Spleen (tissue), 11 donors: ENCODE results near the gene EFCAB8. TPM values are rescaled to one million over a fixed set of nuclear protein-coding genes. Genes with fewer than 3 reads are reported as not detected.
"Not testable (repeated sequence)": the region's sequence is repeated elsewhere in the genome, so short reads cannot be mapped to it uniquely, and the experiment has no call there.

Experiments used
- DNase-seq: peaks from one replicate; pipeline ENCODE4 v3.0.0-alpha.2; 2020
- H3K27ac ChIP-seq, 8 donors: fragments of 200-600 bp; sonication (generic) in 7 of 8; 1 replicate in 4 of 8; 2 replicates in 4 of 8; pipeline versions ENCODE4 v1.5.0 to v1.8.0; 2016 to 2021; ENCODE audit warnings: inconsistent platforms in 4 of 8, mild to moderate bottlenecking in 4 of 8, moderate library complexity in 1 of 8
- H3K27me3 ChIP-seq, 7 donors: fragments of 200-600 bp; sonication (generic) in 6 of 7; replicated peaks in 1 of 7; 1 replicate in 4 of 7; 2 replicates in 3 of 7; pipeline versions ENCODE4 v1.5.0 to v1.8.0; 2016 to 2021; ENCODE audit warnings: inconsistent platforms in 3 of 7, mild to moderate bottlenecking in 1 of 7
- H3K36me3 ChIP-seq, 6 donors: fragments of 200-600 bp; sonication (generic) in 5 of 6; 1 replicate in 4 of 6; 2 replicates in 2 of 6; pipeline versions ENCODE4 v1.5.0 to v1.8.0; 2016 to 2021; ENCODE audit warnings: inconsistent platforms in 2 of 6
- H3K4me1 ChIP-seq, 6 donors: fragments of 200-600 bp; sonication (generic) in 5 of 6; 1 replicate in 3 of 6; 2 replicates in 3 of 6; pipeline versions ENCODE4 v1.5.0 to v1.8.0; 2016 to 2021; ENCODE audit warnings: inconsistent platforms in 3 of 6
- H3K4me3 ChIP-seq, 8 donors: fragments of 200-600 bp; sonication (generic) in 7 of 8; 1 replicate in 4 of 8; 2 replicates in 4 of 8; pipeline versions ENCODE4 v1.5.0 to v1.8.0; 2016 to 2021; ENCODE audit warnings: inconsistent platforms in 4 of 8, mild to moderate bottlenecking in 4 of 8, moderate library complexity in 2 of 8
- H3K9me3 ChIP-seq, 8 donors: fragments of 200-600 bp; sonication (generic) in 7 of 8; 1 replicate in 4 of 8; 2 replicates in 4 of 8; pipeline versions ENCODE4 v1.5.0 to v1.8.0; 2016 to 2021; ENCODE audit warnings: inconsistent platforms in 4 of 8
- POLR2A ChIP-seq, 3 donors: fragments of 450-650 bp; IDR thresholded peaks; one replicate each; pipeline ENCODE4 v1.5.1; 2017; ENCODE audit warnings: antibody characterized with exemption in 3 of 3, mild to moderate bottlenecking in 1 of 3
- POLR2AphosphoS5 ChIP-seq, 3 donors: sonication (generic); formaldehyde crosslinking; IDR thresholded peaks; one replicate each; pipeline ENCODE4 v1.5.1; 2017; ENCODE audit warnings: antibody characterized with exemption in 3 of 3
- WGBS, 5 donors: extraction: QIAGEN DNeasy Blood & Tissue Kit in 3 of 5; methylation state at CpG; one replicate each; pipeline versions ENCODE4 v1.1.5 to v1.1.7; 2013 to 2018; 5-methylcytosine and 5-hydroxymethylcytosine counted together
- intact Hi-C: fragments of 100-400 bp; cut with DNase I; formaldehyde crosslinking; loops from one replicate; pipeline ENCODE4 v1.15.0; 2023; ENCODE audit warnings: low total_unique reads
- polyA plus RNA-seq, 3 donors: library from polyadenylated mRNA; stranded (reverse); fragments of 200-250 nt; gene quantifications; one replicate each; pipeline ENCODE4 v1.2.1, GENCODE V29; 2013
- total RNA-seq, 7 donors: library from RNA; depleted of rRNA in 3 of 7; stranded (reverse); fragments of >200 nt in 3 of 7; fragmentation: NEBNext Ultra II Directional in 4 of 7; extraction: Animal tissue kit (Norgen Biotek cat#: 25700) in 4 of 7; gene quantifications; one replicate each; pipeline versions ENCODE4 v1.1.0 to v1.2.1, GENCODE V29; 2016 to 2021
- TF ChIP-seq, protein P1 (sequence below), 11 experiments: fragments of 200-600 bp in 7 of 11; fragments of 450-650 bp in 4 of 11; sonication (generic) in 4 of 11; IDR thresholded peaks in 8 of 11; conservative IDR thresholded peaks in 3 of 11; 1 replicate in 7 of 11; 2 replicates in 4 of 11; pipeline versions ENCODE4 v1.4.0 to v1.8.0; 2016 to 2021; ENCODE audit warnings: antibody characterized with exemption in 11 of 11, inconsistent platforms in 4 of 11, mild to moderate bottlenecking in 1 of 11
- donor health status: healthy with polysubstance abuse.
- donor health status: DM: no; HTN: no; CAD: no; lungs with moderate emphysema.
- donor health status: DM: no; HTN: no; CAD: no.
- donor health status: Bipolar disorder and iron deficiency.
- donor health status: healthy.
- donor health status: DM: no; HTN: no; CAD: no.
- donor health status: DM: yes; HTN: yes; CAD: no.

EFCAB8 gene
- total and polyA plus RNA-seq, 10 donors: 0.06 to 4.2 (median 1.0) TPM

DNA sequence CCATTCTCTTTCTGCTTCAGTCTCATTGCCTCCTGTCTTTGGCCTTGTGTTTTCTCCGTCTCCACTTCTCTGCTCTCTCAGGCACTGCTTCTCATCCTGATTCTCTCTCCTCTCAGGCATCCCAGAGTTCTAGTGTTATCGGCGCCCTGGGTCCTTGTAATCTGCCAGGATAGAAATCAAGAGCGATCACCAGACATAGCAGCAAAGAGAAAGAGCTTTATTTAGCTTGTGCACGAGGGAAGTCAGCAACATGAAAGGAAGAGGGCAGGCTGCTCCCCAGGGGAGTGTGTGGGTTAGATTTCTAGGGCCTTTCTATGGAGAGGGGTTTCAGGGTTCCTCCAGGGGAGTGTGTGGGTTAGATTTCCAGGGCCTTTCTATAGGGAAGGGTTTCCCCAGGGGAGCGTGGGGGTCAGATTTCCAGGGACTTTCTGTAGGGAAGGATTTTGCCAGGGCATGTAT, 113.0 kb downstream of the EFCAB8 start:
- DNase-seq: no peak
- H3K27ac ChIP-seq: peak overlapping the region; percentile 77 to 95 (median 87)
- H3K4me3 ChIP-seq: peak overlapping the region in 2 of 8 donors; percentile 15 to 42
- no peaks in the 10 kb centered on the region for H3K27me3 ChIP-seq
- TF ChIP-seq POLR2A (IDR thresholded peaks at IDR 0.05) (no peak), POLR2AphosphoS5 (IDR thresholded peaks at IDR 0.05) (no peak)
- TF ChIP-seq, protein P1, sequence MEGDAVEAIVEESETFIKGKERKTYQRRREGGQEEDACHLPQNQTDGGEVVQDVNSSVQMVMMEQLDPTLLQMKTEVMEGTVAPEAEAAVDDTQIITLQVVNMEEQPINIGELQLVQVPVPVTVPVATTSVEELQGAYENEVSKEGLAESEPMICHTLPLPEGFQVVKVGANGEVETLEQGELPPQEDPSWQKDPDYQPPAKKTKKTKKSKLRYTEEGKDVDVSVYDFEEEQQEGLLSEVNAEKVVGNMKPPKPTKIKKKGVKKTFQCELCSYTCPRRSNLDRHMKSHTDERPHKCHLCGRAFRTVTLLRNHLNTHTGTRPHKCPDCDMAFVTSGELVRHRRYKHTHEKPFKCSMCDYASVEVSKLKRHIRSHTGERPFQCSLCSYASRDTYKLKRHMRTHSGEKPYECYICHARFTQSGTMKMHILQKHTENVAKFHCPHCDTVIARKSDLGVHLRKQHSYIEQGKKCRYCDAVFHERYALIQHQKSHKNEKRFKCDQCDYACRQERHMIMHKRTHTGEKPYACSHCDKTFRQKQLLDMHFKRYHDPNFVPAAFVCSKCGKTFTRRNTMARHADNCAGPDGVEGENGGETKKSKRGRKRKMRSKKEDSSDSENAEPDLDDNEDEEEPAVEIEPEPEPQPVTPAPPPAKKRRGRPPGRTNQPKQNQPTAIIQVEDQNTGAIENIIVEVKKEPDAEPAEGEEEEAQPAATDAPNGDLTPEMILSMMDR (IDR thresholded peaks at IDR 0.05 in 8 of 11, conservative IDR thresholded peaks at IDR 0.05 in 3 of 11): no peak
- peaks cover 0 to 8% (median 0%) of the 10 kb centered on the region in 8 donors for H3K9me3 ChIP-seq
- intact Hi-C loops: no loop called here
- no peaks in the 10 kb centered on the region for H3K36me3 ChIP-seq
- peaks cover 14 to 76% (median 64%) of the 10 kb centered on the region in 6 donors for H3K4me1 ChIP-seq
- 24 to 44% (median 41%) methylated on average over 6 of the region's 6 CpGs for WGBS, 5 donors

DNA sequence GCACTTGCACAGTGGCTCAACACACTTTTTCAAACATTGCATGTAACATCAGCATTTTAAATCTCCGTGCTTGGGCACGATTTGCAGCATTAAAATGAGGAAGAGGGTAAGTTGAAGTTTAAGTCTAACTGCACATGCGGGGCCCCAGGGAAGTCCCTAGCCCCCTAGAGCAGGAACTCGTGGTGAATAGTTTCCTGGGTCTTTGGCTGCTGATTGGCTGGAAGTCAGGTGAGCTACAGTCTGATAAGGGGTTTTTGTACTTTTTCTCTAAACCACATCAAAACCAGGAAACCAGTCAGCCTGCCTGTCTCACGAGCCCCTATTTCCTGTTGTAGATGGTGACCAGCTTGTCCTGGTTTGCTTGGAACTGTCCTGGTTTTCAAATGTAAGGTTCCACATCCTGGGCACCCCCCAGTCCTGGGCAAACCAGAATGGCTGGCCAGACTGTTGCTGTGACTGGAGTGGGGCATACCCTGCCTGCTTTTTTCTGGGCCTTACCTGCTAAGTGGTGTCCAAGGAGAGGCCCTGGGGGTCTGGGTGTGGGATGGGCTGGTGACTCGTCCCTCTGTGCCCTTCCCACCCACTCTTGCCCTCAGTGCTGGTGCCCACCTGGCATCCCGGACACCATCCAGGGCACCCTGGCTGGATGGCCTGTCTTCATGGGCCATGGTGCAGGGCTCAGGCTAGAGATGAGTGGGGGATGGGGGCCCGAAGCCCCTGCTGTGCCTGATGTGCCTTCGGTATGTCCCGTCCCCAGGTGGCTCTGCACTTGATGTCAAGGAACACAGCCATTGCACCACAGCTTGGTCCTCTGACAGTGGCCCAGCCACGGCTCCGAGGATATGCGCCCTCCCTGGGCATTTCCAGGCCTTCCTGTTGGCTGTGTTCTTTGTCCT, 113.7 kb downstream of the EFCAB8 start:
- H3K36me3 ChIP-seq: no peaks in the 10 kb centered on the region
- 54 to 63% (median 56%) methylated on average over 10 to 13 of the region's 13 CpGs for WGBS, 5 donors
- H3K27ac ChIP-seq: peak overlapping the region; percentile 77 to 95 (median 87)
- H3K4me1 ChIP-seq: peaks cover 14 to 69% (median 57%) of the 10 kb centered on the region in 6 donors
- peaks cover 0 to 15% (median 0%) of the 10 kb centered on the region in 8 donors for H3K9me3 ChIP-seq
- peak in 2 of 3 donors; percentile 33 to 61 for TF ChIP-seq POLR2AphosphoS5 (IDR thresholded peaks at IDR 0.05)
- TF ChIP-seq, protein P1 (IDR thresholded peaks at IDR 0.05 in 8 of 11, conservative IDR thresholded peaks at IDR 0.05 in 3 of 11): no peak
- H3K4me3 ChIP-seq: peak overlapping the region in 2 of 8 donors; percentile 15 to 42
- peak; percentile 89 for DNase-seq
- intact Hi-C loops: no loop called here
- H3K27me3 ChIP-seq: no peaks in the 10 kb centered on the region

DNA sequence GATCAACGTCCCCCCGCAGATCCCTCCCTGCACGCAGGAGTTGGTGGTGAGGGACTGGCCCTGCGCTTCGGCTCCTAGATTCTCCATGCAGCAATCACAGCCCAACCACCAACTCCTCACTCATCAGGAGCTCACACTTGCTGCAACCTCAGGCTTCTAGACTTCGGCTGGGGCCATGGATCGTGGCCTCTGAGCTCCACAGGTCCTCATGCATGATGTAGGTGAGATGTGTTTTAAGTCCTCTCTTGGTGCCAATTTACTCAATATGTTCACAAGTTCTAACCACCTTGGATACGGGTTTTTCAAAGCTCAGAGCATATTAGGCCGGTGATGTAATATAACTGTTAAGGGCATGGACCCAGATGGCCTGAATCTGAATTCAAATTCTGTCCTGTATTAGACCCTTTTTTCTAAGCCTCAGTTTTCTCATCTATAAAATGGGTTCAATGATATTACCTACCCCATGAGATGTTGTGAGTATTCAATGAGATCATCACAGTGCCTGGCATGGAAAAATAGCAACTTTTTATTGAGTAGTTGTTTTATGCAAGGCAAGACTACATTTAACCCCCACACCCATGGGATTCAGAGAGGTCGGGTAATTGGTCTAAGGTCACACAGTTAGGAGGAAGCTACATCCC, 114.5 kb downstream of the EFCAB8 start:
- H3K36me3 ChIP-seq: no peaks in the 10 kb centered on the region
- intact Hi-C loops: no loop called here
- H3K27me3 ChIP-seq: no peaks in the 10 kb centered on the region
- no peak overlapping the region for H3K4me3 ChIP-seq
- peaks cover 0 to 15% (median 0%) of the 10 kb centered on the region in 8 donors for H3K9me3 ChIP-seq
- WGBS, 5 donors: 83 to 90% (median 85%) methylated on average over 7 to 10 of the region's 10 CpGs
- no peak for DNase-seq
- peaks cover 14 to 61% (median 49%) of the 10 kb centered on the region in 6 donors for H3K4me1 ChIP-seq
- TF ChIP-seq, protein P1 (IDR thresholded peaks at IDR 0.05 in 8 of 11, conservative IDR thresholded peaks at IDR 0.05 in 3 of 11): no peak
- TF ChIP-seq POLR2A (IDR thresholded peaks at IDR 0.05): no peak
- TF ChIP-seq POLR2AphosphoS5 (IDR thresholded peaks at IDR 0.05): no peak
- H3K27ac ChIP-seq: peak overlapping the region in 7 of 8 donors; percentile 53 to 95 (median 88)

DNA sequence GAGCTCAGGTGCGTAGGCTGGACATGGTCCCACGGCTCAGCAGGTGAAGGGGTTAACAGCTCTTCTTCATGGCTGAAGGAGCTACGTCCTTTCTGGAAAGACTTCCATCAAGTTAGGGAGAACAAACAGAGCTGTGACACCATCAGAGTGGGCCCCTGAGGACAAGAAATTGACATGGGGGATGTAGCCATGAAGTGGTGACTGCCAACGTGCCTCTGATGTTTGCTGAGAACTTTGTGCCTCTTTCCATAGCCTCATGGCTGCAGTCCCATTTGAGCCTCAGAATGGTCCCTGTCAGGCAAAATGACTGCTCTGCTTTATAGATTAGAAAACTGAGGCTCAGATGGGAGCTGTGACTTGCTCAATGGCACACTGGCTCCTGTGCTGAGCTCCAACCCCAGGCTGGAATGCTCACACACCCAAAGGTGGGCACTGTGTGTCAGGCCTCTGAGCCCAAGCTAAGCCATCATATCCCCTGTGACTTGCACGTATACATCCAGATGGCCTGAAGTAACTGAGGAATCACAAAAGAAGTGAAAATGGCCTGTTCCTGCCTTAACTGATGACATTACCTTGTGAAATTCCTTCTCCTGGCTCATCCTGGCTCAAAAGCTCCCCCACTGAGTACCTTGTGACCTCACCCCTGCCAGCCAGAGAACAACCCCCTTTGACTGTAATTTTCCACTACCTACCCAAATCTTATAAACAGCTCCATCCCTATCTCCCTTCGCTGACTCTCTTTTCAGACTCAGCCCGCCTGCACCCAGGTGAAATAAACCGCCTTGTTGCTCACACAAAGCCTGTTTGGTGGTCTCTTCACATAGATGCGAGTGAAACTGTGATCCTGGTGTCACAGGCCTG, 115.7 kb downstream of the EFCAB8 start:
- intact Hi-C loops: not testable (repeated sequence)
- peaks cover 14 to 49% (median 37%) of the 10 kb centered on the region in 6 donors for H3K4me1 ChIP-seq

DNA sequence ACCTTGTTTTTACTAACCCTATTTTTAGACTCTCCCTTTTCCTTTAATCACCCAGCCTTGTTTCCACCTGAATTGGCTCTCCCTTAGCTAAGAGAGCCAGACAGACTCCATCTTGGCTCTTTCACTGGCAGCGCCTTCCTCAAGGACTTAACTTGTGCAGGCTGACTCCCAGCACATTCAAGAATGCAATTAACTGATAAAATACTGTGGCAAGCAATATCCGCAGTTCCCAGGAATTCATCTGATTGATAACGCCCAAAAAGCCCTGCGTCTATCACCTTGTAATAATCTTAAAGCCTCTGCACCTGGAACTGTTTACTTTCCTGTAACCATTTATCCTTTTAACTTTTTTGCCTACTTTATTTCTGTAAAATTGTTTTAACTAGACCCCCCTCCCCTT, 116.4 kb downstream of the EFCAB8 start:
- intact Hi-C loops, H3K36me3 ChIP-seq, H3K4me3 ChIP-seq, DNase-seq, H3K27ac ChIP-seq, H3K27me3 ChIP-seq: not testable (repeated sequence)
- WGBS, 5 donors: 91 to 95% (median 92%) methylated on average over 4 of the region's 4 CpGs
- H3K4me1 ChIP-seq: peaks cover 14 to 42% (median 31%) of the 10 kb centered on the region in 6 donors
- peaks cover 0 to 15% (median 0%) of the 10 kb centered on the region in 8 donors for H3K9me3 ChIP-seq

More for the DNA sequence above, 115.7 kb downstream of the EFCAB8 start:
- not testable (repeated sequence) for H3K36me3 ChIP-seq, H3K27me3 ChIP-seq, DNase-seq, H3K4me3 ChIP-seq
- Histone ChIP-seq H3K9me3 (peaks cover 0 to 15% (median 0%) of the 10 kb centered on the region in 8 donors), H3K27ac (peak overlapping the region in 1 of 8 donors; percentile 9)
- 79 to 87% (median 83%) methylated on average over 9 of the region's 9 CpGs for WGBS, 5 donors
